Panc1 (cell line): ENCODE results near the gene KLHL15. TPM values are rescaled to one million over a fixed set of nuclear protein-coding genes. Genes with fewer than 3 reads are reported as not detected.

Source experiments
- ATAC-seq: fragments of 200-7000 bp; cut with Tn5 transposase; 2 replicates; pipeline ENCODE4 v1.9.1; 2020; ENCODE audit warnings: mild to moderate bottlenecking, moderate library complexity
- BruUV-seq: library from RNA; stranded (reverse); fragments of 400-500 nt; replicated peaks from 2 replicates; lab custom pipeline; 2021; lab: Mats Ljungman, UMichigan
- CTCF ChIA-PET: fragments of 300-600 bp; sonication (Branson Sonifier 250); formaldehyde crosslinking; loops from one replicate; lab custom pipeline; 2022; ENCODE audit warnings: antibody characterized with exemption; lab: Charles Lee
- POLR2A ChIA-PET: fragments of 300-600 bp; sonication (Branson Sonifier 250); formaldehyde crosslinking; loops from one replicate; lab custom pipeline; 2022; ENCODE audit warnings: antibody characterized with exemption; lab: Charles Lee
- DNase-seq: peaks from one replicate; pipeline ENCODE4 v3.0.0-alpha.2; 2010; ENCODE audit warnings: low read depth, low spot score
- H3K27ac ChIP-seq: 2 replicates; pipeline ENCODE4 v1.5.1; 2011; ENCODE audit warnings: mild to moderate bottlenecking, low read length, inconsistent platforms
- H3K27me3 ChIP-seq: fragments of 200-500 bp; sonication (Bioruptor generic); 2 replicates; pipeline ENCODE4 v1.6.0; 2014; ENCODE audit warnings: low read length, inconsistent platforms; ENCODE audit not compliant: control insufficient read depth, insufficient read depth
- H3K36me3 ChIP-seq: fragments of 200-500 bp; sonication (Bioruptor generic); 2 replicates; pipeline ENCODE4 v1.5.1; 2014; ENCODE audit warnings: inconsistent platforms, mild to moderate bottlenecking, low read length, moderate library complexity; ENCODE audit not compliant: control insufficient read depth, insufficient read depth
- H3K4me1 ChIP-seq: 2 replicates; pipeline ENCODE4 v1.5.1; 2011; ENCODE audit warnings: inconsistent platforms, mild to moderate bottlenecking, low read length, moderate library complexity; ENCODE audit not compliant: control insufficient read depth, insufficient read depth
- H3K4me3 ChIP-seq, 2 experiments: 2 replicates each; pipeline ENCODE4 v1.5.1; 2011 to 2012; ENCODE audit warnings: low read depth in 2 of 2, low read length in 2 of 2, mild to moderate bottlenecking in 2 of 2, inconsistent platforms in 1 of 2, moderate library complexity in 1 of 2
- H3K9me3 ChIP-seq: fragments of 200-500 bp; sonication (Bioruptor generic); 2 replicates; pipeline ENCODE4 v1.5.1; 2014; ENCODE audit warnings: low read depth, mild to moderate bottlenecking, inconsistent platforms, low read length, moderate library complexity; ENCODE audit not compliant: control insufficient read depth, insufficient read depth
- CTCF ChIP-seq: fragments of 450-650 bp; IDR thresholded peaks from 2 replicates; pipeline ENCODE4 v1.5.1; 2017; ENCODE audit warnings: mild to moderate bottlenecking
- POLR2AphosphoS5 ChIP-seq: IDR thresholded peaks from 2 replicates; pipeline ENCODE4 v1.6.1; 2012; ENCODE audit warnings: mild to moderate bottlenecking, low read depth, low read length, moderate library complexity
- SIN3A ChIP-seq: IDR thresholded peaks from 2 replicates; pipeline ENCODE4 v1.6.1; 2012; ENCODE audit warnings: low read depth, mild to moderate bottlenecking, low read length, moderate library complexity, borderline replicate concordance; ENCODE audit not compliant: insufficient read depth
- TCF7L2 ChIP-seq: IDR thresholded peaks from 2 replicates; pipeline ENCODE4 v1.6.1; 2011; ENCODE audit warnings: mild to moderate bottlenecking, low read depth, low read length, inconsistent platforms
- in situ Hi-C: cut with HindIII; loops from 2 replicates; pipeline ENCODE4 v1.10.0; 2016; ENCODE audit warnings: low sequenced_read_pairs, low pct_unique_long_range_greater_than_20kb
- intact Hi-C: fragments of 100-400 bp; cut with micrococcal nuclease; formaldehyde crosslinking; loops from one replicate; pipeline ENCODE4 v1.10.0; 2022; ENCODE audit not compliant: unreplicated experiment
- total RNA-seq: library from RNA; stranded (reverse); gene quantifications from one replicate; pipeline ENCODE4 v1.2.1, GENCODE V29; 2021; ENCODE audit not compliant: unreplicated experiment
- TF ChIP-seq, protein P1 (sequence below), 2 experiments: IDR thresholded peaks; 2 replicates each; pipeline ENCODE4 v1.6.1; 2011 to 2012; ENCODE audit warnings: low read depth in 2 of 2, control low read depth in 1 of 2, low read length in 1 of 2, mild to moderate bottlenecking in 1 of 2, moderate library complexity in 1 of 2; ENCODE audit not compliant: insufficient read depth in 1 of 2

Gene KLHL15
- total RNA-seq, 1 experiment from 2014 or later, result 9.6 TPM

- Histone ChIP-seq H3K27ac (no peak overlapping the region), H3K36me3 (peaks cover 4% of the 10 kb centered on the region; the same call in 1 of the 2 replicates), H3K27me3 (no peaks in the 10 kb centered on the region), H3K4me1 (no peaks in the 10 kb centered on the region), H3K4me3 (no peak overlapping the region), H3K9me3 (no peaks in the 10 kb centered on the region)
- ChIA-PET CTCF (no interaction called here), POLR2A (no interaction called here)
- intact Hi-C loops, result no loop called here
- ATAC-seq (no peak), DNase-seq (no peak)
- in situ Hi-C loops, result no loop called here
- no TSS peak for BruUV-seq
- TF ChIP-seq SIN3A (no peak), TCF7L2 (no peak), CTCF (no peak), POLR2AphosphoS5 (no peak)
- TF ChIP-seq, protein P1, sequence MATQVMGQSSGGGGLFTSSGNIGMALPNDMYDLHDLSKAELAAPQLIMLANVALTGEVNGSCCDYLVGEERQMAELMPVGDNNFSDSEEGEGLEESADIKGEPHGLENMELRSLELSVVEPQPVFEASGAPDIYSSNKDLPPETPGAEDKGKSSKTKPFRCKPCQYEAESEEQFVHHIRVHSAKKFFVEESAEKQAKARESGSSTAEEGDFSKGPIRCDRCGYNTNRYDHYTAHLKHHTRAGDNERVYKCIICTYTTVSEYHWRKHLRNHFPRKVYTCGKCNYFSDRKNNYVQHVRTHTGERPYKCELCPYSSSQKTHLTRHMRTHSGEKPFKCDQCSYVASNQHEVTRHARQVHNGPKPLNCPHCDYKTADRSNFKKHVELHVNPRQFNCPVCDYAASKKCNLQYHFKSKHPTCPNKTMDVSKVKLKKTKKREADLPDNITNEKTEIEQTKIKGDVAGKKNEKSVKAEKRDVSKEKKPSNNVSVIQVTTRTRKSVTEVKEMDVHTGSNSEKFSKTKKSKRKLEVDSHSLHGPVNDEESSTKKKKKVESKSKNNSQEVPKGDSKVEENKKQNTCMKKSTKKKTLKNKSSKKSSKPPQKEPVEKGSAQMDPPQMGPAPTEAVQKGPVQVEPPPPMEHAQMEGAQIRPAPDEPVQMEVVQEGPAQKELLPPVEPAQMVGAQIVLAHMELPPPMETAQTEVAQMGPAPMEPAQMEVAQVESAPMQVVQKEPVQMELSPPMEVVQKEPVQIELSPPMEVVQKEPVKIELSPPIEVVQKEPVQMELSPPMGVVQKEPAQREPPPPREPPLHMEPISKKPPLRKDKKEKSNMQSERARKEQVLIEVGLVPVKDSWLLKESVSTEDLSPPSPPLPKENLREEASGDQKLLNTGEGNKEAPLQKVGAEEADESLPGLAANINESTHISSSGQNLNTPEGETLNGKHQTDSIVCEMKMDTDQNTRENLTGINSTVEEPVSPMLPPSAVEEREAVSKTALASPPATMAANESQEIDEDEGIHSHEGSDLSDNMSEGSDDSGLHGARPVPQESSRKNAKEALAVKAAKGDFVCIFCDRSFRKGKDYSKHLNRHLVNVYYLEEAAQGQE (IDR thresholded peaks at IDR 0.05; ENCODE audit: insufficient read depth in 1 of 2, low read depth in 2 of 2, low read length in 1 of 2), result no peak
Observed at GRCh38 chrX:23990455-23990854, 36.5 kb downstream of the KLHL15 start.

DNA sequence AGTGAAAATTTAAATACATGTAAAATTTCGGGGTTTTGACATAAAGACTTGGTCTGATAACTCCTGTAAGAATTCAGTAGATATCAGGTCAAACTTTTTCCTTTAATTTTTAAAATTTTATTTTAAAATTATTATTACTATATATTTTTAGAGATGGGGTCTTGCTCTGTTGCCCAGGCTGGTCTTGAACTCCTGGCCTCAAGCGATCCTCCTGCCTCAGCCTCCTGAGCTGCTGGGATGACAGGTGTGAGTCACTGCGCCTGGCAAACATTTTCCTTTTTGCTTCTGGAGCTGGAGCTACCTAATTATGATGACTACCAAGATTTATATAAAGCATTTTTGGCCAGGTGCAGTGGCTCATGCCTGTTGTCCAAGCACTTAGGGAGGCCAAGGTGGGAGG lies 37.3 kb downstream of the KLHL15 start:
- TF ChIP-seq SIN3A, result no peak
- TF ChIP-seq, protein P1 (IDR thresholded peaks at IDR 0.05; ENCODE audit: insufficient read depth in 1 of 2, low read depth in 2 of 2, low read length in 1 of 2), result no peak
- no peak for TF ChIP-seq POLR2AphosphoS5
- TF ChIP-seq TCF7L2, result no peak
- TF ChIP-seq CTCF, result no peak
- Histone ChIP-seq H3K36me3 (peaks cover 4% of the 10 kb centered on the region; the same call in 1 of the 2 replicates), H3K4me3 (no peak overlapping the region), H3K27me3 (no peaks in the 10 kb centered on the region), H3K27ac (no peak overlapping the region), H3K9me3 (no peaks in the 10 kb centered on the region), H3K4me1 (no peaks in the 10 kb centered on the region)
- ChIA-PET CTCF (no interaction called here), POLR2A (no interaction called here)
- intact Hi-C loops (no loop called here), in situ Hi-C loops (no loop called here)
- ATAC-seq (no peak), DNase-seq (no peak)
- BruUV-seq, result no TSS peak
